ENCODE measurements around the gene NCAPG.

GRCh38 chr4:17766826-17767458 is 43.8 kb upstream of the NCAPG start:
- TF ChIP-seq POLR2AphosphoS5 (IDR thresholded peaks at IDR 0.05; ENCODE audit: low read depth) (no peak), CTCF (IDR thresholded peaks at IDR 0.05; ENCODE audit: insufficient read depth, low read length) (no peak), SPI1 (IDR thresholded peaks at IDR 0.05; ENCODE audit: borderline replicate concordance, low read depth) (no peak), REST (IDR thresholded peaks at IDR 0.05; ENCODE audit: insufficient replicate concordance, low read depth) (no peak), GABPA (IDR thresholded peaks at IDR 0.05; ENCODE audit: low read depth) (no peak)

Measured in HL-60 (cell line).